NCI-H69 (cell line): ENCODE results near the gene SEPHS1.

Experiments used
- DNase-seq: peaks from one replicate; lab custom pipeline; 2025; lab: John Stamatoyannopoulos, UW

Gene SEPHS1

DNA sequence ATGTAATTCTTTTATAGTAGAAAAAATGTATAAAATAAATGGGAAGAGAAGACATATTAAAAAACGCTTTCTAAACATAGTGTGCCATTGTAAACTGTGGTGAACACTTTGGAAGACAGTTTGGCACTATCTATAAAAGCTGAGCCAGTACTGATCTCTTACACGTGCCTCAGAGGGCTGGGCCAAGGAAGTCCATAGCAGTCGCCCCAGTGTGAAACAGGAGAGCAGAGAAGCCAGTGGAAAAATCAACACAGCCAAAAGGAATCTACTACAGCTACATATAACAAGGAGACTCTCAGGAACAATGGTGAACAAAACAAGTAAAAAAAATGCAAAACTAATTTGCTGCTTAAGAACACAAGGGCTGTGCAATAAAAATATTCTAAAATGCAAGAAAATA, 20.6 kb downstream of the SEPHS1 start:
- no peak for DNase-seq

GRCh38 chr10:13322615-13323148, 25.4 kb downstream of the SEPHS1 start:
- no peak for DNase-seq

DNA sequence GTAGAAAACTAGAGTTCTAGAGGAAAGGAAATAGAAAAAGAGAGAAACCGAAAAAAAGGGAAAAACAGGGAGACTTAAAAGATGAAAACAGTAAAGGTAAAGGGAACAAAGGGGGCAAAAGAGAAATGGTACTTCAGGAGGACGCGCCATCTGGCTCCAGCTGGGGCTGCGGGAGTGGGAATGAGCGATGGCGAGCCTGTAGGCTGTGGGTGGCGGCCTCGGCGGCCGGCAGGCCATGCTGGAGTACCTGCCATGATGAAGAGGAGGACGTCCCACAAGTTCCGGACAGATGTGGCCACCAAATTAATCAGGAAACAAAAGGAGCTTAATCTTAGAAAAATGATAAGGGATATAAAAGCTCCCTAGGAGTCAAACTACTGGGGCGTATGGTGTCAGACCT, 26.5 kb downstream of the SEPHS1 start:
- no peak for DNase-seq

DNA sequence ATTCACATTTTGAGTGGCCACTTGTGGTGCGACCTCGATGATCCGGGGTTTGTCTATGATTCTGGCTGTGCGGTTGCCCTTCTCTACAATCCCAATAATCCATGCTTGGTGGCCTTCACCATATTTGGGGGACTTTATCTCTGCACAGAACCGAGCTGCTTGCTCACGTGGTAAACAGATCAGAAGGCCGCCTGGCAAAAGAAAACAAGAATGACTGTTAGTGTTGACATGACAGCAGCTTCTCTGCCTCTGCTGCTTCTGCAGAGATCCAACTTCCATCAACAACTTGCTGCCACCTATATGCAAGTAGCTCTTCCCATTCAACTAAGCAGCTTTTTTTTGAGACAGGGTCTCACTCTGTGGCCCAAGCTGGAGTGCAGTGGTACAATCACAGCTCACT, 28.9 kb downstream of the SEPHS1 start:
- no peak for DNase-seq

GRCh38 chr10:13317474-13317873, 30.6 kb downstream of the SEPHS1 start:
- DNase-seq: no peak

DNA sequence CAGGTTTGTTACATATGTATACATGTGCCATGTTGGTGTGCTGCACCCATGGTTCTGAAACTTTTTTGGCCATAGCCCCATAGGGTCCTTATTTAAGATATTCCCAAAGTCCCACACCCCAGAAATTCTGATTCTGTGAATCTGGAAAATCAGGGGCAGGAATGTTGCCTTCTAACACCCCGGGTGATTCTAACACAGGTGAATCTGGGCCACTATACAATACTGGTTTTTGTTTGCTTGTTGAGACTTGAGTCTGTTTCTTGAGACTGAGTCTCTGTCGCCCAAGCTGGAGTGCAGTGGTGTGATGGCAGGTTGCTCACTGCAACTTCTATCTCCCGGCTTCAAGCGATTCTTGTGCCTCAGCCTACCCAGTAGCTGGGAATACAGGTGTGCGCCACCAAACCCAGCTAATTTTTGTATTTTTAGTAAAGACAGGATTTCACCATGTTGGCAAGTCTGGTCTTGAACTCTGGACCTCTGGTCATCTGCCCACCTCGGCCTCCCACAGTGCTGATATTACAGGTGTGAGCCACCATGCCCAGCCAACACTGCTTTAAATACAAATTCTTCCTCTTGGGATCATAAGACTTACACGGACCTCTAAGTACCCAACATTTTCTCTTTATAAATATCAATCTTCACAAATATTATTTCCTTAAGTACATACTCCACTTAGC, 31.3 kb downstream of the SEPHS1 start:
- DNase-seq: no peak

DNA sequence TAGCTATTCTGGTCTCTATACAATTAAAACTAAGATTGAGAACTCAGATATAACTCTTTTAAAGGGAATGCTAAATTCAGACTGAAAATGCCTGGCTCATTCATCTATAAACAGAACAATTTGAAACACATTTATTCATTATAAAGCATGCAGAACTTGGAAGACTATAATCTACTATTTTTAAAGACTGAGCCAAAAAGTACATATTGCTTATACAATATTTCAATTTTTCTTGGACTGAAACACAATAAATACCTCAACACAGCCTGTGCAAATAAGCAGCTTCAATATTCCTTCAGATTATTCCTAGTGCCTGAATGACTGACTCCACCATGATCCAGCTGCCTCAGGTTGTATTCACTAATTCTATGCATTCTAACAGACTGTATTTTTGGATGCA, 32.7 kb downstream of the SEPHS1 start:
- no peak for DNase-seq

DNA sequence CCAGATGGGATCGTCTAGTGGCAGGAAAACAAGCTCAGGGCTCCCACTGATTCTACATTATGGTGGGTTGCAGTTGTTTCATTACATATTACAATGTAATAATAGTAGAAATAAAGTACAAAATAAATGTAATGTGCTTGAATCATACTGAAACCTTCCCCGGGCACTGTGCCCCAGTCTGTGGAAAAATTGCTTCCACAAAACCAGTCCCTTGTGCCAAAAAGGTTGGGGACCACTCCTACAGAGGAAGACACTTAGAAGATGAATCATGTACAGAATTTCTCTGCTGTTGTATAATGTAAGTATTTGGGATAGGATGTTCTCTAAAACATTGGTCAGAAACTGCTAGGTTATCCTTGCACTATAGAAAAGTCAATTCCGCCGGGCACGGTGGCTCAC, 36.9 kb downstream of the SEPHS1 start:
- DNase-seq: no peak

GRCh38 chr10:13310518-13311176, 37.4 kb downstream of the SEPHS1 start:
- DNase-seq: no peak

- DNase-seq: no peak
Observed at GRCh38 chr10:13309792-13310191, 38.3 kb downstream of the SEPHS1 start.

- DNase-seq: no peak
Observed at GRCh38 chr10:13308096-13308495, 40.0 kb downstream of the SEPHS1 start.

GRCh38 chr10:13306103-13306502, 42.0 kb downstream of the SEPHS1 start:
- DNase-seq: no peak

- no peak for DNase-seq
Observed at GRCh38 chr10:13302821-13303555, 45.1 kb downstream of the SEPHS1 start.

DNA sequence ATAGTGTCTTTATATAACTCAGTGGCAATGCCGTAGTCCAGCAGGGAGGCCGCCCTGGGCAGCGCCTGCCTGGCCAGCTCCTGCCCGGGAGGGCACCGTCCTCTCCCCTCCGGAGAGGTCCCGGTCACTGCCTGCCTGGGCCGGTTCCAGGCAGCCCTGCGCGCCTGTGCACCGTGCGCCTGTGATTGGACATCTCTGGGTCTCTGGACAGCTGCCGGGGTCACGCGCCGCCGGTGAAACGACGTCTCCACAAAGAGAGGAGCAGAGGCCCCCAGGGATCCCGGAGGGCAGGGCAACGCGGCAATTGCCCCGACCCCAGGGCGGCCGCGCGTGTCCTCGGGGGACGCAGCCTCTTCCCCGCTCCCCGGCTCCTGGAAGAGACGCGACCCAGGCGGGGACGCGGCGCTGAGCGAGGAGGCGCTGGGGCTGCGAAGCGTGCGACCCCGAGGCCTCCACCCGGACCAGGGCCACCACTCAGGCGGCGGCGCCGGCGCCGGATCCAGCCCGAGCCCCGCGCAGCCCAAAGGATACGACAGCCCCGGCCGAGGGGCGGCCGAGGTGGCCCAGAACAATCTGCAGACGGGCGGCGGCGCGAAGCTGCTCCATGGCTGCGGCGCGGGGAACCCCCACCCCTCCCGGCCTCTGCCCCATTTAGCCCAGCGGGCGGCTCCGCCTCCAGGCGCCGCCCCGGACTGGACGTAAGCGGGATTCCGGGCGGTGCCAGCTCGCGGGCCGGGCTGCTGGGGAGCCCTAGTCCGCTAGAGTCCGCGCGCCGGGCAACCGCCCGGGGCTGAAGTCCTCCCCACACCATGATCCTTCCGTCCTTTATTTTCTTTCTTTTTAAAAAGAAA, 48.4 kb downstream of the SEPHS1 start, which contains the start of gene PHYH:
Gene PHYH (minus strand): TSS at position 628 of the 851 bp plus-strand sequence. CDS start 22 bp downstream, at position 606.
- DNase-seq: peak; percentile 75

GRCh38 chr10:13298748-13299436, 49.2 kb downstream of the SEPHS1 start:
- DNase-seq: no peak

GRCh38 chr10:13296476-13296875, 51.6 kb downstream of the SEPHS1 start:
- DNase-seq: no peak

DNA sequence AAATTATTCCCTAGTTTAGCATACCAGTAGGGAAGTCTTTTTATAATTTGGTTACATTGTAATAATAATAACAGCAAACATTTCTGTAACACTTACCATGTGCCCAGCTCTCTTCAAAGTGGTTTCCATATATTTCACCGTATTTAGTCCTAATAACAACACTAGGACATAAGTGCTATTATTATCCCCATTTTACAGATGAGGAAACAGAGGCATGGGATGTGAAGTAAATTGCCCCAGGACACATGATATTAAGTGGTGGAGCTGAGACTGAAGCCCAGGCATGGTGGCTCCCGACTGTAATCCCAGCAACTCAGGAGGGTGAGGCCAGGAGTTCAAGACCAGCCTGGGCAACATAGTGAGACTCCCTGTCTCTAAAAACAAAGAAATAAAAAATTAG, 53.3 kb downstream of the SEPHS1 start:
- DNase-seq: no peak

DNA sequence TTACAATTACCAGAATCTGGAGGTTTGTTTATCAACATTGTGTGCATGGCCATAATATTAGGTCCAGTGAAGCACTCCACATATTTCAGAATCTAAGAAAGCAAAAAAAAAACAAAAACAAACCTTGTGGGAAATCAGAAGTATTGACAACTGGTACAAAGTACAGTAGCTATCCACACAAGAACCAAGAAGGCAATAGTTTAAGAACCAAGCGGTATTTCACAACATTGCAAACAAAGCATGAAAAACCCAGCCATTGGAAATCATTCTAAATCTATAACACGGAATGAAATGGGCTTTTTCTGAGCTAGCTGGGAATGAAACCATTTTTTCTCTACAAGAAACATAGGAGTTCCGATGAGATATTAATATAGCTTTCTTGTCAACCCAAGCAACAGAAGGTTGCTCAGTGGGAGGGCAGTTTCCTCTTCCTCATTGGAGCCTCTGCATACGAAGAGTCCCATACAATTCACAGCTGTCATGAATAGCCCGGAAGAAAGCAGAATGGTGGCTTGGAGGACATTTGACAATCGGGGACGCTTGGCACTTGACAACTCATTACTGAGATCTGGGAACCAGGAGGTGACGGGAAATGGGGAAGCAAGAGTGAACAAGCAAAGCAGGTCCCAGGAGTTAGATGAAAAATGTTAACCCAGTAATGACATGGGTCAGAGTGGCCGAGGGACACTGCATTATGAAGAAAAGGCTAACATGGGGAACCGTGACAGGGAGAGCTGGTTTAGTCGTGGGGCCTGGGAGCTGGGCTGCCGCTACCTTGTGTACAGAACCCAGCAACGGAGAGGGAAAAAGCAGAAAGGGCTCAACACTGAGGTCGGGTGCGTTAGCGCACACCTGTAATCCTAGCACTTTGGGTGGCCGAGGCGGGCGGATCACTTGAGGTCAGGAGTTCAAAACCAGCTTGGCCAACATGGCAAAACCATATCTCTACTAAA, 56.0 kb downstream of the SEPHS1 start:
- no peak for DNase-seq

- no peak for DNase-seq
Observed at GRCh38 chr10:13291061-13291460, 57.0 kb downstream of the SEPHS1 start.

DNA sequence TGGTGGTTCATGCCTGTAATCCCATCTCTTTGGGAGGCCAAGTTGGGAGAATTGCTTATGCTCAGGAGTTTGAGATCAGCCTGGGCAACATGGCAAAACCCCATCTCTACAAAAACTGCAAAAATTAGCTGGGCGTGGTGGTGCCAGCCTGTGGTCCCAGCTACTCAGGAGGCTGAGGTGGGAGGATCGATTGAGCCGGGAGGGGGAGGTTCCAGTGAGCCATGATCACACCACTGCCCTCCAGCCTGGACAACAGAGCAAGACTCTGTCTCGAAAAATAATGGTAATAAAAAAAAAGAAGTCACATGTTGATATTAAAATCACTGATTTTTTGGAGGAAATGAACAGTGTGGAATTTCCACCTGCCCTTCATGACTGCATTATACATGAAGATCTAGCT, 64.0 kb downstream of the SEPHS1 start:
- no peak for DNase-seq
